Measurements from ENCODE around the gene SHB.

DNA sequence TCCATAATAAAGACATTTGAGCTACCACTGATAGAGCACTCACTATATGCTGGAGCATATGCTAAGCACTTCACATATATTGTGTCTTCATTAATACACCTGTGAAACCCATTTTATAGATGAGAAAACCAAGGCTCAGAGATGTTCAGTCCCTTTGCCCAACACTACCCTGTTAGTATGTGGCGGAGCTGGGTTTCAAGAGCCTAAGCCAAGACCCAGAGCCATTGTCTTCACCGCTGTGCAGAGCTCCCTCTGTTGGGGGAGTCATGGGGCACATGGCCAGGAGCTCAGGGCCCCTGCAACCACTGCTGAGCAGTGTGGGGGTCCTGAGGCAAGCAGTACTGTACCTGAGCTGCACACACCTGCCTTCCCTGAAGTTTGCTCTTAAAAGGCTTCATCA is 127.8 kb downstream of the SHB start:
- TF ChIP-seq ZNF561 (tag by site-specific recombination; IDR thresholded peaks at IDR 0.05; ENCODE audit: borderline replicate concordance): no peak
- no peak for TF ChIP-seq ZNF146 (tag by site-specific recombination; IDR thresholded peaks at IDR 0.05)
- TF ChIP-seq, protein P1, sequence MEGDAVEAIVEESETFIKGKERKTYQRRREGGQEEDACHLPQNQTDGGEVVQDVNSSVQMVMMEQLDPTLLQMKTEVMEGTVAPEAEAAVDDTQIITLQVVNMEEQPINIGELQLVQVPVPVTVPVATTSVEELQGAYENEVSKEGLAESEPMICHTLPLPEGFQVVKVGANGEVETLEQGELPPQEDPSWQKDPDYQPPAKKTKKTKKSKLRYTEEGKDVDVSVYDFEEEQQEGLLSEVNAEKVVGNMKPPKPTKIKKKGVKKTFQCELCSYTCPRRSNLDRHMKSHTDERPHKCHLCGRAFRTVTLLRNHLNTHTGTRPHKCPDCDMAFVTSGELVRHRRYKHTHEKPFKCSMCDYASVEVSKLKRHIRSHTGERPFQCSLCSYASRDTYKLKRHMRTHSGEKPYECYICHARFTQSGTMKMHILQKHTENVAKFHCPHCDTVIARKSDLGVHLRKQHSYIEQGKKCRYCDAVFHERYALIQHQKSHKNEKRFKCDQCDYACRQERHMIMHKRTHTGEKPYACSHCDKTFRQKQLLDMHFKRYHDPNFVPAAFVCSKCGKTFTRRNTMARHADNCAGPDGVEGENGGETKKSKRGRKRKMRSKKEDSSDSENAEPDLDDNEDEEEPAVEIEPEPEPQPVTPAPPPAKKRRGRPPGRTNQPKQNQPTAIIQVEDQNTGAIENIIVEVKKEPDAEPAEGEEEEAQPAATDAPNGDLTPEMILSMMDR (tag by site-specific recombination; IDR thresholded peaks at IDR 0.05): no peak
- no peak for TF ChIP-seq ZNF292 (tag by site-specific recombination; IDR thresholded peaks at IDR 0.05; ENCODE audit: borderline replicate concordance, low read depth)
